Ascending aorta (tissue), 1 donor: ENCODE results near the gene FBXO2. TPM values are rescaled to one million over a fixed set of nuclear protein-coding genes. Genes with fewer than 3 reads are reported as not detected.

ENCODE experiments used
- total RNA-seq: library from RNA; depleted of rRNA; stranded (reverse); fragments of >200 nt; gene quantifications from one replicate; pipeline ENCODE4 v1.1.0, GENCODE V29; 2016

Gene FBXO2
- total RNA-seq, 1 donor from 2014 or later = 6.1 TPM

Other genes starting within 250 kb of the FBXO2 start
- gene DISP3, start 175.3 kb downstream of the FBXO2 start, total RNA-seq = not detected
- gene FBXO44, start 448 bp upstream of the FBXO2 start, total RNA-seq = 62.7 TPM
- 7.9 TPM for gene FBXO6, start 9.8 kb upstream of the FBXO2 start, total RNA-seq
- 18.3 TPM for gene MAD2L2, start 26.7 kb upstream of the FBXO2 start, total RNA-seq
- gene DRAXIN, start 37.3 kb upstream of the FBXO2 start, total RNA-seq = 1.8 TPM
- gene AGTRAP, start 81.7 kb upstream of the FBXO2 start, total RNA-seq = 95.6 TPM
- not detected for gene C1orf167, start 107.8 kb upstream of the FBXO2 start, total RNA-seq
- 48.4 TPM for gene MTHFR, start 151.5 kb upstream of the FBXO2 start, total RNA-seq
- 18.6 TPM for gene CLCN6, start 151.8 kb upstream of the FBXO2 start, total RNA-seq
- not detected for gene NPPA, start 193.4 kb upstream of the FBXO2 start, total RNA-seq
- not detected for gene NPPB, start 204.5 kb upstream of the FBXO2 start, total RNA-seq